Activated T-helper 17 cell treated with anti-CD3 and anti-CD28 coated beads, Interleukin-2, amount 50 U/mL, for 72 hours (primary cell): ENCODE results near the gene ZMYND12. TPM values are rescaled to one million over a fixed set of nuclear protein-coding genes. Genes with fewer than 3 reads are reported as not detected.

ENCODE experiments used
- ATAC-seq: fragments of 150-1000 bp; cut with Tn5 transposase; replicated peaks from 2 replicates; pipeline ENCODE4 v1.10.0; 2021; ENCODE audit warnings: mild to moderate bottlenecking, moderate library complexity
- H3K27ac Mint-ChIP-seq: one replicate; pipeline ENCODE4 v1.8.0; 2022; ENCODE audit warnings: mixed read lengths
- H3K27me3 Mint-ChIP-seq: one replicate; pipeline ENCODE4 v1.8.0; 2022; ENCODE audit warnings: mixed read lengths
- H3K36me3 Mint-ChIP-seq: one replicate; pipeline ENCODE4 v1.8.0; 2022; ENCODE audit warnings: low read depth, mild to moderate bottlenecking, mixed read lengths
- H3K4me1 Mint-ChIP-seq: one replicate; pipeline ENCODE4 v1.8.0; 2022; ENCODE audit warnings: mixed read lengths
- H3K4me3 Mint-ChIP-seq: one replicate; pipeline ENCODE4 v1.8.0; 2022; ENCODE audit warnings: mild to moderate bottlenecking, mixed read lengths
- H3K9me3 Mint-ChIP-seq: one replicate; pipeline ENCODE4 v1.8.0; 2022; ENCODE audit warnings: mixed read lengths
- total RNA-seq, 2 donors: library from RNA; stranded (reverse); gene quantifications; one replicate each; pipeline ENCODE4 v1.2.3, GENCODE V29; 2022

Gene ZMYND12
- total RNA-seq, 2 donors from 2014 or later: 0.50 to 0.90 TPM

- no peaks in the 10 kb centered on the region for H3K36me3 Mint-ChIP-seq
- ATAC-seq: no peak
- no peaks in the 10 kb centered on the region for H3K27me3 Mint-ChIP-seq
- H3K4me3 Mint-ChIP-seq: no peak overlapping the region
- no peak overlapping the region for H3K27ac Mint-ChIP-seq
- peaks cover 7% of the 10 kb centered on the region for H3K4me1 Mint-ChIP-seq
- H3K9me3 Mint-ChIP-seq: no peaks in the 10 kb centered on the region
Observed at GRCh38 chr1:42392255-42392654, 63.6 kb downstream of the ZMYND12 start.

- Mint-ChIP-seq H3K27ac (no peak overlapping the region), H3K27me3 (peaks cover 19% of the 10 kb centered on the region), H3K4me1 (no peaks in the 10 kb centered on the region), H3K4me3 (no peak overlapping the region), H3K36me3 (peaks cover 9% of the 10 kb centered on the region), H3K9me3 (no peaks in the 10 kb centered on the region)
- no peak for ATAC-seq
Observed at GRCh38 chr1:42386051-42386450, 69.8 kb downstream of the ZMYND12 start.

GRCh38 chr1:42385283-42385682, 70.5 kb downstream of the ZMYND12 start:
- Mint-ChIP-seq H3K4me1 (no peaks in the 10 kb centered on the region), H3K36me3 (peaks cover 9% of the 10 kb centered on the region), H3K27me3 (peaks cover 19% of the 10 kb centered on the region), H3K9me3 (no peaks in the 10 kb centered on the region), H3K27ac (no peak overlapping the region), H3K4me3 (no peak overlapping the region)
- no peak for ATAC-seq

GRCh38 chr1:42381280-42381673, 74.5 kb downstream of the ZMYND12 start:
- peaks cover 9% of the 10 kb centered on the region for H3K36me3 Mint-ChIP-seq
- no peak overlapping the region for H3K27ac Mint-ChIP-seq
- H3K9me3 Mint-ChIP-seq: no peaks in the 10 kb centered on the region
- H3K4me1 Mint-ChIP-seq: no peaks in the 10 kb centered on the region
- peak overlapping the region; percentile 78 for H3K4me3 Mint-ChIP-seq
- ATAC-seq: no peak
- H3K27me3 Mint-ChIP-seq: peaks cover 28% of the 10 kb centered on the region

GRCh38 chr1:42380586-42381279, 75.1 kb downstream of the ZMYND12 start, which contains the start of gene RIMKLA:
Gene RIMKLA, plus strand, starts transcription at chr1:42380792. Its CDS starts 143 bp downstream, at chr1:42380935.
- Mint-ChIP-seq H3K27me3 (peaks cover 28% of the 10 kb centered on the region), H3K4me1 (no peaks in the 10 kb centered on the region), H3K36me3 (peaks cover 9% of the 10 kb centered on the region), H3K9me3 (no peaks in the 10 kb centered on the region), H3K27ac (no peak within 1 kb of the TSS), H3K4me3 (peak within 1 kb of the TSS; percentile 78)
- ATAC-seq: peak; percentile 94

Other genes starting within 250 kb of the ZMYND12 start
- gene FOXJ3, start 120.8 kb downstream of the ZMYND12 start, total RNA-seq: 10 to 100 TPM; 48.8 to 53.6 TPM
- 10 to 100 TPM in 1 of 2 donors, 1 to 10 TPM in 1; 6.4 to 16.3 TPM for gene RIMKLA, start 75.2 kb downstream of the ZMYND12 start, total RNA-seq
- gene PPCS, start 521 bp upstream of the ZMYND12 start, total RNA-seq: 10 to 100 TPM; 34.9 to 40.9 TPM
- gene CCDC30, start 7.3 kb upstream of the ZMYND12 start, total RNA-seq: 1 to 10 TPM; 2.4 to 5.2 TPM
- gene PPIH, start 202.4 kb upstream of the ZMYND12 start, total RNA-seq: 100 to 1,000 TPM in 1 of 2 donors, 10 to 100 TPM in 1; 58.3 to 101 TPM
- 100 to 1,000 TPM; 501 to 981 TPM for gene YBX1, start 226.4 kb upstream of the ZMYND12 start, total RNA-seq